ENCODE results near the gene CCDC157.
A peak's percentile ranks its signal among the peaks of the same experiment; 100 is the strongest.

CCDC157 gene

DNA sequence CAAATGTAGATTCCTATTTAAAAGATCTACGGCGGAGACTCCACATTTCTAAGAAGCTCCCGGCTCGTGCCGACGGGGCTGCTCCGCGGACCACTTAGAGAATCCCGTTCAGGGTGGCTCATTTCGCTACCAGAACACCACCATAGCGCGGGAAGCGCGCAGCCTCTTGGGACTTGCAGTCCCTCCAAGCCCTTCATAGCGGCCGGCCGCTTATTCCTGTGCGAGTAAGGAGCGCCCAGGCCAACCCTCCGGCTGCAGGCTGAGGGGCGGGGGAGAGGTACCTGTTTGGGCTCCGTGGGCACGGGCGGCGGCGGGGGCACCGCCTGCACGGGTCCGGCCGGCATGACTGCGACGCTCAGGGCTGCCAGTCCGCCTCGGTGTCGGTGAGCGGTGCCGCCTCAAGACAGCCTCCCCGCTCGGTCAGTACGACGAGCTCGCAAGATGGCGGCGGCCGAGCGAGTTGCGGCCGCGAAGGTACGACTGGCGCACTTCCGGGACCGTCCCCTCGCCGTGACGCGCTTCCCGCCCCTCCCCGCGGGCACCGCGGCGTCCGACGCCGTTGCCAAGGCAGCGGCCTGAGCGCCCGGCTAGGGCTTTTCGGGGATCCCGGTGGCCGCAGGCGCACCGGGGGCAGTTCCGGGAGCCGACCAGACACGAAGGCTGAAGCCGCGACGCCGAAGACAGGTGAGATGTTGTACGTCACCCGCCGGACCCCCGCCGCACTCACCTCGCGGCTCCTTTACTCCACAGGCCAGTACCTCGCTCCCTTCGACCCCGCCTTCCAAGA is at the start of gene CCDC157, which contains the start of gene SF3A1:
Gene CCDC157 (plus strand): TSS at position 559 of the 787 bp plus-strand sequence. CDS start 8,994 bp downstream, outside the sequence.
Gene SF3A1 (minus strand): TSS at position 446 of the 787 bp plus-strand sequence. CDS start 102 bp downstream, at position 344.
- peak; percentile 76 to 85 (median 82) for DNase-seq (ENCODE audit: low read depth in 3 of 3)

DNA sequence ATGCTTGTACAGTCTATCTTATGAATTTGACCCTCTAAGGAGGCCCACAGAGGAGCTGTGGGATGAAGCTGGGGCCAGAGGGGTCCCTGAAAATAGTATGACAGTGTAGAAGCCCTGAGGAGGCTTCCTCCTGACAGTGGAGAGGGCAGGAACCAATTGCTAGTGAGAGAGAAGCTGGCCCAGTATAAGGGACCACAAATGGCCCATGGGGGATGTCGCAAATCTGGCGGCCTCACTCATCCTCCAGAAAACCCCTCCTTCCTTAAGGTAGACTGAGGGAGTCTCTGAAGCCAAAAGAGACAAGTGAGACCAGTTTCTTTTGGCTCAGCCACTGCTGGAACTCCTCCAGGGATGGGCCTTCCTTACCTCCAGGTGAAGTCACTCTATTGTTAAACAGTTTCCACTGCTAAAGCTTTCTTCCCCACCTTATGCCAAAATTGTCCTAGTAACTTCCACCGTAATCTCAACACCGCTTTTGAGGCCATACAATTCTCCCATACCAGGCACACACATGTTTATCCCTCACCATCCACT is 49.7 kb upstream of the CCDC157 start:
- no peak for DNase-seq (ENCODE audit: low read depth in 3 of 3)

DNA sequence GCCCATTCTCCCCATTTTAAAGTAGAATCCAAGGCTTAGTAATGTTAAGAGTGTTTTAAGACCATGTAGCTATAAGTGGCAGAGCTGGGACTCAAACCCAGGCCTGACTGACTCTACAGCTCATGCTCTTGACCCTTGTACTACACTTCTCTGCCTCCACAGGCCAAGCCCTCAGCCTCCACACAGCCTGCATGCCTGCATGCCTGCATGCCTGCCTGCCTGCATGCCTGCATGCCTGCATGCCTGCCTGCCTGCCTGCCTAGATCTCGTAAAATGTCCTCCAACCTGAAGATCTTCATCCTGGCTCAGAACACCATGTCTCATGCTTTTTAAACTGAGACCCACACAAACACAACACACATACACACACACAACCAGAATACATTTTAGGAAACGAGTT is 48.7 kb upstream of the CCDC157 start:
- no peak for DNase-seq (ENCODE audit: low read depth in 3 of 3)

DNA sequence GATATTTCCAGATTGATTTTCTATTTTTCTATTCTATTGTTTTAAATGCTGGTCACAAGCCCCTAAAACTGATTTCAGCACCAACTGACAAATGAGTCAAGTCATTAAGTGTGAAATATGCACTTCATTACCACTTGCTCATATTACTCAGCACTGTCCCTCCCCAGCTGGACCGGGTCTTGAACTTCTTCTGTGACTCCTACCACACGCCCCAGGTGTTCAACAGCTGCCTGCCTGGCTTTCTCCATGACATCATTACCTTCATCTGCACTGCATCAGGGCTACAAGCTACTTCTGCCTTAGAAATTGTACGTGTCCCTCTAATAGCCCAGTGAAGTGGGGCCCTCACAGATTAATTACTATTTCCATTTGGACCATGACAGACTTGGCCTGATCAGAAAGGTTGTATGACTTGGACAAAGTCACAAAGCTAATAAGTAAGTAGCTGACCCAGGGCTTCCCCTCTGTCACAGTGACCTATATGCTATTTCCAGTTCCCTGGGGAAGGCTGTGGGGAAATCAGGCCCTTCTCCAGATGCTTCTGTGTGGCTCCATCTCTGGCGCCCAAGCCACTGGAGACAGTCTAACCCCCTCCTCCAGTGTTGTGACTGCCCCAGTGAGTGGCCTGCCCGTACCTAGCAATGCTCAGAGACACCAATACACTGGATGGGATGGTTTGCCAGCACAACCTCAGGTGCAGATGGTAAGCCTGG is 48.1 kb upstream of the CCDC157 start:
- DNase-seq (ENCODE audit: low read depth in 3 of 3), result no peak

GRCh38 chr22:30309951-30310741 is 46.7 kb upstream of the CCDC157 start:
- DNase-seq (ENCODE audit: low read depth in 3 of 3), result no peak

DNA sequence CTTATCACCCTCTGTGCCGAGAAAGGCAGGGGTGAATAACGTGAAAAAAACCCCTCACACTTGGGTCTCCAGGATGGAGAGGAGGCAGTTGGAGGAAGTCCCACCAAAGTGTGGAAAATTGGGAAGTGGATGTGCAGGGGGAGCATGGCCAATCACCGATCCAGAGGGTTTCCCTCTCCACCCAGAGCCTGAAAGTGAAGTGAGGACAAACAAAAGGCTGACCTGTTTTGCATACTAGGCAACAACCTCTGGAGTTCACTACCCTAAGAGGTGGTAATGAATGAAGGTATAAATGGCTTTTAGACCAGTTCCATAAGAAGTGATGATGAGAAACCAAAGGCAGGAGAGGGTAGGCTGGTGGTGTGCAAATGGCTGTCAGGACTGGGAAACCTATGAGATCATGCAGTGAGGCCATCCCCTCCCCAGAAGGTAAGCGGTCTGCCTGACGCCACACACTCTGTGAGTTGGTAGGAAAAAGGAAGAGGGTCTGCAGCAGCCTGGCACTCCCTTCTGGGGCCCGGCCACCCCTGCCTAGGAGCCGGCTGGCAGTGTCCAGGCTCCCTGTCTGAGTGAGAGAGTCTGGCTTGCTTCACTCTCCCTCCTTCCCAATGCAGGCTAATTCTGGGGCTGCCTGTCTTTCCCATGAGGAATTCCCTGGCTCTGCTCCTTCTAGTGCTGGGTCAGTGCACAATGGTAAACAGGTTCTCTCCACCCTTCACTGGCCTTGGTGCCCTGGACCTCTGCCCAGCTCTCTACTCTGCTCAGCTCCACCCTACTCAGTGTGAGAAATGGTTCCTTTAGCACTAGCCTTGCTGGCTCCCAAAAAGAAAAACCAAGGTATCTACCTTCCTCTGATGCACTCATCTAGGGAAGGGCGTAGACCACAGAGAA is 45.7 kb upstream of the CCDC157 start:
- no peak for DNase-seq (ENCODE audit: low read depth in 3 of 3)

DNA sequence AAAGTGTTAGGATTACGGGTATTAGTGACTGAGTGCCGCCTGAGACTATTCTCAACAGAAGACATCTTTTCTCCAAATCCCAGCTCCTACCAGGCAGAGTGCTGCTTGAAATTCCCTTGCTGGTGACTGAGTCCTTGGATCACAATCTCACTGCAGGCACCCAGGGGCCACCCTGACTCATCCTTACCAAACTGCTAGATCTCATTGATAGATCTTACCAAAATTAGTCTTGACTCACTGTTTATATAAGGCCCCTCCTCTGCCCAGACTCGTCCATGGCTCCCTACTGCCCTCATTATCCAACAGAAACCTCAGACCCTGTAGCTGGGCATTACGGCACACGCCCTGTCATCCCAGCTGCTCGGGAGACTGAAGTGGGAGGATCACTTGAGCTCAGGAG is 44.8 kb upstream of the CCDC157 start:
- DNase-seq (ENCODE audit: low read depth in 3 of 3), result no peak

GRCh38 chr22:30313527-30314363 is 43.1 kb upstream of the CCDC157 start:
- no peak for DNase-seq (ENCODE audit: low read depth in 3 of 3)

DNA sequence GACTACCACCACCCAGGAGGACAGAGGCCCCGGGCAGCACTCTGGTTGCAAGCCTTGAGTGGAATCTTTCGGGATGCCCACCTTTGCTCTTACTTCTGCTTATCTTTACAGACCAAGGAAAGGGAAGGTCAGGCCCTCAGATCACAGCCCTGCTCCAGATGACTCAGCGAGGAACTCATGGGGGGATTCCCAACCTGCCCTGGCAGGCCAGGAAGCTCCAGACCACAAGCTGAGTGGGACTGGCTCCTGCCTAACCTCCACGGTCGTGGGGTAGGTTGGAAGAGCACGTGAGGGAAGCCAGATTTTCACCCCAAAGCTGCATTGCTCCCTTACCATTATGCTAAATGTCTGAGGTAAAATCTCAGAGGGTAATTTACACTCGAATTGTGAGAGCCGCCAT is 41.9 kb upstream of the CCDC157 start:
- DNase-seq (ENCODE audit: low read depth in 3 of 3), result no peak

GRCh38 chr22:30315962-30316576 is 40.7 kb upstream of the CCDC157 start:
- DNase-seq (ENCODE audit: low read depth in 3 of 3), result no peak

DNA sequence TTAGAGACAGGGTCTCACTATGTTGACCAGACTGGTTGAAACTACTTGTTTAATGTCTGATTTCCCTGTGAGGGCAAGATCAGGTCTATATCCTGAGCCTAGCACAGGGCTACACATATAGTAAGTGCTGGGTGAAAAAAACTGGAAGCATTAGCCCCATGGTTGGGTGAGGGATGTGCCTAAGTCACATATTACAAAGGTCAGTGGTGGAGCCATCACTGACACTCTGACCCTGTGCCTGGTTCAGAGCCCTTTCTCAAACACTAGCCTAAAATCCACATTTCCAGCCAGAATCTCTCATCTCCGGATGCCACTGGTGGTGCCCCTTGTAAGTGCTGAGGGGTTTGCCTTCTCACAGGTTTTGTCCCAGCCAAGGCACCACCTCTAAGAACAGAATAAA is 39.0 kb upstream of the CCDC157 start:
- DNase-seq (ENCODE audit: low read depth in 3 of 3), result no peak

GRCh38 chr22:30318799-30319419 is 37.9 kb upstream of the CCDC157 start:
- DNase-seq (ENCODE audit: low read depth in 3 of 3), result no peak

- DNase-seq (ENCODE audit: low read depth in 3 of 3), result no peak
Measured at GRCh38 chr22:30320021-30320556, 36.7 kb upstream of the CCDC157 start.

- no peak for DNase-seq (ENCODE audit: low read depth in 3 of 3)
Measured at GRCh38 chr22:30321461-30321860, 35.3 kb upstream of the CCDC157 start.

GRCh38 chr22:30323246-30323645 is 33.6 kb upstream of the CCDC157 start:
- DNase-seq (ENCODE audit: low read depth in 3 of 3), result no peak

- DNase-seq (ENCODE audit: low read depth in 3 of 3), result no peak
Measured at GRCh38 chr22:30324014-30324730, 32.6 kb upstream of the CCDC157 start.

DNA sequence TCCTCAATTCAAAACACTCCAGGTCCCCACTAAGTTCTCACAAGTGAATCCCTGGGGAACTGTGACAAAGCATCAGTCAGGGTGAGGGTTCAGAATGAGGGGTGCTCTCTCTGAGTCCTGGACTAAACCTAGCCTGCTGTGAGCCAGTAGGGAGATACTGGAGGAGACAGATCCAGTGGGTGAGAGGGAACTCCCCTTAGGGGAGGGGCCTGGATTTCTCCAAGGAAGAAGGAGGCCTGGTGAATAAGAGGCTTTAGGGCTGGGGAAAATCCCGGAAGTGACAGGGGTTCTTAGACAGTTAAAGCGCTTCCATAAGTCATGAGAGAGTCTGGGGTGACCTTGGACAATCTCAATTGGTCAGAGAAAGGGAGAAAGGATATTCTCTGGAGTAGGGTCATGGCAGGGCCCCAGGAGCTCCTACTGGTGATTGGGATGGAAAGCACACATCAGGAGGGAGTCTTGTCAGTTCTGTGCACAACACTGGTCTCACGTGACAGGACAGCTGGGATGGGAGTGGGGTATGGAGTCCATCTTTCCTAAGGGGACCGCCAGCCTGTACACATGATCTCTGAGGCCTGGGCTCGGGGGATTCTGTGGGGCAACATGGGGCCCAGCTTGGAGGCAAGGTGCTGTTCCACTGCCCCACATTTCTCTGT is 31.6 kb upstream of the CCDC157 start:
- no peak for DNase-seq (ENCODE audit: low read depth in 3 of 3)
